Measurements from ENCODE around the gene VWA7.

DNA sequence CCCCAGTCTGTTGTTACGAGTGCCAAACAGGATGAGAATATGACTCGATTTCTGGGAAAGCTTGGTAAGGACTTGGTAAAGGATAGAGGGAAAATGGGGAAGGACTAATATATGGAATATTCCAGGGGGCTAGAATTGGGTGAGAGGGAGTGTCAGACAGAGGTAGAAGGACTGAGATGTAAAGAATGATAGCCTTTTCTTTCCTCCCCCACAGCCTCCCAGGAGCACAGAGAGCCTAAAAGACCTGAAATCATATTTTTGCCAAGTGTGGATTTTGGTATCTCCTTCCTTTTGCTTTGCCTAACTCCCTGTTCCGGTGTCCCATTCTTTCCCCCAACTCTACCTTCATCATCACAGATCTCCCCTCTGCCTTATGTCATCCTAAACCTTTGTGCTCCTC, 34.2 kb downstream of the VWA7 start:
- TF ChIP-seq CTCF (IDR thresholded peaks at IDR 0.05) (no peak), POLR2A (IDR thresholded peaks at IDR 0.05) (no peak)

Measured in prostate gland (tissue), 2 donors.